Measurements from ENCODE around the gene BMPER.
A peak's percentile ranks its signal among the peaks of the same experiment; 100 is the strongest.

BMPER gene

DNA sequence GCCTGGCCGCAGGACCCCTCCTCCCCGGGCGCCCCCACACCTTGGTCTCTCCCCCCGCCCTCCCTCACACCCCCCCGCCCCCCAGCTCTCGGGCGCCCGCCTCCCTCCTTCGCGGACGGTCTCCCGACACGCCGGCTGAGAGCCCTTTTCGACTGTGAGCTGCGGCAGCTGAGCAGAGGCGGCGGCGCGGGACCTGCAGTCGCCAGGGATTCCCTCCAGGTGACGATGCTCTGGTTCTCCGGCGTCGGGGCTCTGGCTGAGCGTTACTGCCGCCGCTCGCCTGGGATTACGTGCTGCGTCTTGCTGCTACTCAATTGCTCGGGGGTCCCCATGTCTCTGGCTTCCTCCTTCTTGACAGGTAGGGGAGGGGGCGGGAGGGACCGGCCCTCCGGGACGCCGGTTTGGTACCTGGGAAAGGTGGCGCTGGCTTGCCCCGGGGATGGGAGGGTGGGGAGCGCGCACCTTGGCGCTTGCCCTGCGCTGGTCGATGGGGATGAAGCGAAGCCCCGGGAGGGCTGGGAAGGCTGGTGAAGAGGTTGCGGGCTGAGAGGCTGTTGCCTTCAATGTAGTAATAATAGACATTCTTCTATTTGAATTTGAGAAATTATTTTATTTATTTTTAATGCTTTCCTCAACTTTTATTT lies at the start of gene BMPER:
BMPER (plus strand) TSS at position 151 of the 644 bp plus-strand sequence; CDS start at position 226, 75 bp downstream.
- Histone ChIP-seq H3K4me3 (peak within 1 kb of the TSS; percentile 76), H3K9me3 (ENCODE audit: low read depth, low read length) (no peaks in the 10 kb centered on the region), H3K9ac (ENCODE audit: insufficient read length) (peak within 1 kb of the TSS; percentile 74), H3K36me3 (ENCODE audit: insufficient read depth, low read length) (no peaks in the 10 kb centered on the region), H3K27ac (no peak within 1 kb of the TSS)
- no peak for DNase-seq (ENCODE audit: low read depth, low spot score)
- no peak for TF ChIP-seq EZH2 (IDR thresholded peaks at IDR 0.05)
- no peak for TF ChIP-seq FOXP2 (optimal IDR thresholded peaks at IDR 0.05; ENCODE audit: control extremely low read depth, extremely low read length, insufficient read depth)
- no peak for TF ChIP-seq POLR2AphosphoS5 (IDR thresholded peaks at IDR 0.05; ENCODE audit: borderline replicate concordance, low read depth, low read length)

DNA sequence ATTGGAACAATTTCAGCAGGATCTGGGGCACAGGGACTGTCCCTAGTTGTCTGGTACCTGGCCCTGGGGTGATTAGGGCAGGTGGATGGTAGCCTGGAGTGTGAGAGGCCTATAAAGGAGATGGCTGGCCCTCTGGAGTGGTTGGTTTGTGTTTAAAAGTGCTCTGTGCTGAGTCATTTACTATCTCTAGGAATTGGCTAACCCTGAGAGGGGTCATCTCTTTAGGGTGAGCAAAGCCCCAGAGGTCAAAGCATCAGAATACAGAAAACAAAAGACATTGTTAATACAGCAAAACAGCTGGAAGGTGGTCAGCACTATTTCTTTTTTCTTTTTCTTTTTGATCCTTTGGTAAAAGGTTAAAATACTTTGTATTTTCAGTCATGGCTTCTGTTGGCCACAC lies 43.4 kb upstream of the BMPER start:
- Histone ChIP-seq H3K4me3 (no peak overlapping the region), H3K36me3 (ENCODE audit: insufficient read depth, low read length) (no peaks in the 10 kb centered on the region), H3K9ac (ENCODE audit: insufficient read length) (no peak overlapping the region), H3K9me3 (ENCODE audit: low read depth, low read length) (no peaks in the 10 kb centered on the region), H3K27ac (no peak overlapping the region)
- TF ChIP-seq FOXP2 (optimal IDR thresholded peaks at IDR 0.05; ENCODE audit: control extremely low read depth, extremely low read length, insufficient read depth) (no peak), POLR2AphosphoS5 (IDR thresholded peaks at IDR 0.05; ENCODE audit: borderline replicate concordance, low read depth, low read length) (no peak), EZH2 (IDR thresholded peaks at IDR 0.05) (no peak)
- DNase-seq (ENCODE audit: low read depth, low spot score) = no peak

DNA sequence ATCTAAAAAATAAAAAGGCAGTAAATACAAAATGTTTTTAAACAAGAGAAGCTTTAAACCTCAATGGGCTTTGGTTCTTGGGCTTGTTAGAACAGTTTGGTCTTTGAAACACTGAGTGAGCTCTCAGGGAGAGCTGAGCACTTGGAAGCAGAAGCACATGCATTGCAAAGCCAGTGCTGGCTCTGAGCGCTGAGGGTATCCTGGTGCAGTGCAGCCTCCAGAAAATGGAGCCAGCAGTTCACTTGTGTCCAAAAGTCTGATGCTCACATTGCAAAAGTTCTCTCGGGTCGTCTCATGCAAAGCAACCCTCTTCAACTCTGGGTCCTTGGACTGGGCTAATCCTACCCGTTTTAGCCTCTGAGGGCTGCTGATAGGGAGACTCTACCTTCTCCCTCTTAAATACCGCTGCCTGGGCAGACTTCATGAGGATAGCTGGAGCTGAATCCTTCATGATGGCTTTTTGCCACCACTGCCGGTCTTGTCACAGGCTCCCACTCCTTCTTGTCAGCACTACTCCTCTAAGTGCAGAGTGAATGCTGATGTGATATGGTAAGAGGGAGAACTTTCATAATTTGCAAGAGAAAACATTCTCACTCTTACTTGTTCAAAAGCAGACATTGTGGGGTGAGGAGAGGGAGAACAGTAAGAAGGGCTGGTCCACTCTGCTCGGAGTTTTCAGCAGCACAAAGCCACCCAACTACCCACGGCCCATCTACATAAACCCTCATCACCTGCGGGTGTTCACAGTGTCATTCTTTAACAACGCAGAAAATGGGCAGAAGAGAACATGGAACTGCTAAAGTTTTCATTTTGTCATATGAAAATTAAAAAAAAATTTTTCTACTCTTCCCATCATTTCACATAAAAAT lies 42.2 kb upstream of the BMPER start:
- H3K9me3 ChIP-seq (ENCODE audit: low read depth, low read length) = no peaks in the 10 kb centered on the region
- H3K36me3 ChIP-seq (ENCODE audit: insufficient read depth, low read length) = no peaks in the 10 kb centered on the region
- no peak overlapping the region for H3K4me3 ChIP-seq
- no peak overlapping the region for H3K9ac ChIP-seq (ENCODE audit: insufficient read length)
- no peak for DNase-seq (ENCODE audit: low read depth, low spot score)
- H3K27ac ChIP-seq = no peak overlapping the region
- TF ChIP-seq FOXP2 (optimal IDR thresholded peaks at IDR 0.05; ENCODE audit: control extremely low read depth, extremely low read length, insufficient read depth) (no peak), EZH2 (IDR thresholded peaks at IDR 0.05) (no peak), POLR2AphosphoS5 (IDR thresholded peaks at IDR 0.05; ENCODE audit: borderline replicate concordance, low read depth, low read length) (no peak)

DNA sequence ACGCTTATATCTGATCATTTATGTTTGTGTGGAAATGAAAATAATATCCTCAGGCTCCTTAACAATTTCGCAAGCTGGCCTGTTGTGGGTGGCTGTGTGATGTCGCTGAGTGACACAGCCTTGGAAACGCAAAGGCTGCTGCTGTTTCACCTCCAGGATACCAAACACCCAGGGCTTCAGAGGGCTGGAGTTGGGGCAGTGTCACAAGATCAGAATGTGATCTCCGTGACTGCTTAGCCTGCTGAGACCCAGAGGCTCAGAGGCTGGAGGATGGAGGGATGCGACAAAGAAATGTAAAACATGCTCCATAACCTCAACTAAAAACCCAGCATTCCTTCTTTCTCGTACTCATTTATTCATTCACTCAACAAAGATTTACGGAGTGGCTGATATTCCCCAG lies 37.2 kb upstream of the BMPER start:
- H3K9me3 ChIP-seq (ENCODE audit: low read depth, low read length) = no peaks in the 10 kb centered on the region
- no peak for DNase-seq (ENCODE audit: low read depth, low spot score)
- H3K9ac ChIP-seq (ENCODE audit: insufficient read length) = no peak overlapping the region
- no peak overlapping the region for H3K27ac ChIP-seq
- TF ChIP-seq EZH2 (IDR thresholded peaks at IDR 0.05) (no peak), FOXP2 (optimal IDR thresholded peaks at IDR 0.05; ENCODE audit: control extremely low read depth, extremely low read length, insufficient read depth) (no peak), POLR2AphosphoS5 (IDR thresholded peaks at IDR 0.05; ENCODE audit: borderline replicate concordance, low read depth, low read length) (no peak)
- H3K36me3 ChIP-seq (ENCODE audit: insufficient read depth, low read length) = no peaks in the 10 kb centered on the region
- no peak overlapping the region for H3K4me3 ChIP-seq

DNA sequence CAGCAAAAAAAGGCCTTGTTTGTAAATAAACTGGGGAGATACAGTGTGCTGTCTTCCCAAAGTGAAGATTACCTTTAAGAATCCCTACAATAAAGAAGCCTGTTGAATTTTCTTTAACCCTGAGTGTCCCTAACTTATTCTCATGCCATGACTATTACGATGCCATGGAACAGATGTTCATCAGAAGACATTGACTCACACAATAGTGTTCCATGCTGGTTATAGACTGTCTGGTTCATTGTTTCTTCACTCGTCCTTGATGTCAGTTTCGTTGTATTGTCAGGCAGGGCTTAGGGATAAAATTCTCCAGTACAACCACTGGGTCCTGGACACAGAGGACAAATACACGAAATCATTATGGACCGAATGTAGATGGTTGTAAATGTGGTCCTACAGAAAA lies 36.2 kb upstream of the BMPER start:
- Histone ChIP-seq H3K9ac (ENCODE audit: insufficient read length) (no peak overlapping the region), H3K36me3 (ENCODE audit: insufficient read depth, low read length) (no peaks in the 10 kb centered on the region), H3K9me3 (ENCODE audit: low read depth, low read length) (no peaks in the 10 kb centered on the region), H3K4me3 (no peak overlapping the region), H3K27ac (no peak overlapping the region)
- TF ChIP-seq EZH2 (IDR thresholded peaks at IDR 0.05) = no peak
- no peak for TF ChIP-seq FOXP2 (optimal IDR thresholded peaks at IDR 0.05; ENCODE audit: control extremely low read depth, extremely low read length, insufficient read depth)
- TF ChIP-seq POLR2AphosphoS5 (IDR thresholded peaks at IDR 0.05; ENCODE audit: borderline replicate concordance, low read depth, low read length) = no peak
- no peak for DNase-seq (ENCODE audit: low read depth, low spot score)

DNA sequence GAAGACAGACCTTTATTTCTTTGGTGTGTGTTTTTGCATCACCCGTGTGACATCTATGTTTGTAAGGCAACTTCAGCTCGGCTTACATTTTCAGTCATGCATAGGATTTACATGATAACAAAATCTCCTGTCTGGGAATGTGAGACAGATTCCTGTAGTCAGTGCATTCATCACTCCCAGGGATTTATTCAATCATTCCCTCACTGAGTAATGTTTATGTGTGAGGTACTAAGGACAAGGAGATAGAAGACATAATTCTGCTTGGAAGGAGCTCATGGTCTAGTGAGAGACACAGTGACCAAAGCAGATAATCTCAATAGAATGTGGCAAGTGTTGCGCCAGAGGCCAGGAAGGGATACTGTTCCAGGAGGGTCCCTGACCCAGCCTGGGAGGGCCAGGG lies 35.2 kb upstream of the BMPER start:
- H3K9me3 ChIP-seq (ENCODE audit: low read depth, low read length) = no peaks in the 10 kb centered on the region
- no peak for DNase-seq (ENCODE audit: low read depth, low spot score)
- no peak for TF ChIP-seq POLR2AphosphoS5 (IDR thresholded peaks at IDR 0.05; ENCODE audit: borderline replicate concordance, low read depth, low read length)

DNA sequence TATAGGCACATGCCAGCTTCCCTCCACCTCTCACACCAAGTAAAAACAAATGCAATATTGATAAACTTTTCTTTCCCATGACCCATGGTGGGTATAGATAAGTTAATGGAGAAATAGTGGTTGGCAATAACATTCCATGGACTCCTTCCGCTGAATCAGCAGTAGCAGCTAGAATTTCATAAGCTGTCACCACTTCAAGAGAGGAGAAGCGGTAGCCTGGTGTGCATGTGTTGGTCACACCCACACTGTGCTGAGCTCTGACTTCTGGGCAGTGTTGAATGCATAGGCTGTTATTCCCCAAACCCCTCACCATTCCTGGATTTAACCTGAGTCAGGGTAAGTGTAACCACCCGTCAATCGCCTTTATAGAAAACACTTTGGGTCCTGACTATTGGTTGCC lies 32.5 kb upstream of the BMPER start:
- Histone ChIP-seq H3K36me3 (ENCODE audit: insufficient read depth, low read length) (no peaks in the 10 kb centered on the region), H3K27ac (peak overlapping the region; percentile 85), H3K9ac (ENCODE audit: insufficient read length) (no peak overlapping the region), H3K9me3 (ENCODE audit: low read depth, low read length) (no peaks in the 10 kb centered on the region), H3K4me3 (no peak overlapping the region)
- TF ChIP-seq FOXP2 (optimal IDR thresholded peaks at IDR 0.05; ENCODE audit: control extremely low read depth, extremely low read length, insufficient read depth) (no peak), EZH2 (IDR thresholded peaks at IDR 0.05) (no peak), POLR2AphosphoS5 (IDR thresholded peaks at IDR 0.05; ENCODE audit: borderline replicate concordance, low read depth, low read length) (no peak)
- no peak for DNase-seq (ENCODE audit: low read depth, low spot score)

More for the DNA sequence above, 35.2 kb upstream of the BMPER start:
- no peak overlapping the region for H3K4me3 ChIP-seq
- no peak overlapping the region for H3K27ac ChIP-seq
- no peak overlapping the region for H3K9ac ChIP-seq (ENCODE audit: insufficient read length)
- H3K36me3 ChIP-seq (ENCODE audit: insufficient read depth, low read length) = no peaks in the 10 kb centered on the region

DNA sequence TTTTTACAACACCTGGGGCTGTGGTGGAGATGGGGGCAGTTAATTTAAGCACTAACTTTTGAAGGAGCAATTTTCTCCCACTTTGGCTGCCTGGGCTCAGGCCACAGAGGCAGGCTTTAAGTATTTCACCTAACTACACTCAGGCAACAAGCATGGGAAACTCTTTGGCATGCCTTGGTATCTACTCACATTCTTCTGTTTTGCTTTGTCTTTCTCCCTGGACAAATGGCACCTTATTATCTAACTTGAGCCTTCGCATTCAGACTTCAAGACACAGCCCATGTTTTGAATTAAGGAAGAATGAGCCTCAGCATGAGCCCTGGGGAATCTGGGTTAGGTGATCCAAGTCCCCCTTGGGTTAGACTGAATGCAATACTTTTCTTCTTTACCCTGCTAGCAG lies 31.8 kb upstream of the BMPER start:
- H3K36me3 ChIP-seq (ENCODE audit: insufficient read depth, low read length) = no peaks in the 10 kb centered on the region
- no peak overlapping the region; the same call in 1 of the 2 replicates for H3K4me3 ChIP-seq
- H3K9ac ChIP-seq (ENCODE audit: insufficient read length) = no peak overlapping the region
- no peaks in the 10 kb centered on the region for H3K9me3 ChIP-seq (ENCODE audit: low read depth, low read length)
- TF ChIP-seq POLR2AphosphoS5 (IDR thresholded peaks at IDR 0.05; ENCODE audit: borderline replicate concordance, low read depth, low read length) (no peak), EZH2 (IDR thresholded peaks at IDR 0.05) (no peak), FOXP2 (optimal IDR thresholded peaks at IDR 0.05; ENCODE audit: control extremely low read depth, extremely low read length, insufficient read depth) (no peak)
- no peak for DNase-seq (ENCODE audit: low read depth, low spot score)
- H3K27ac ChIP-seq = peak overlapping the region; percentile 85

All from SK-N-MC (cell line).